Testis (tissue), 3 donors: Measurements from ENCODE around the gene LRFN2. TPM values are rescaled to one million over a fixed set of nuclear protein-coding genes. Genes with fewer than 3 reads are reported as not detected.

Source experiments
- DNase-seq: peaks from one replicate; pipeline ENCODE4 v3.0.0-alpha.2; 2019
- H3K27ac ChIP-seq, 2 donors: fragments of 200-600 bp; sonication (generic); one replicate each; pipeline ENCODE4 v1.5.1; 2019
- H3K27me3 ChIP-seq: fragments of 200-600 bp; sonication (generic); one replicate; pipeline ENCODE4 v1.5.1; 2019
- H3K36me3 ChIP-seq: fragments of 200-600 bp; sonication (generic); one replicate; pipeline ENCODE4 v1.5.1; 2017; ENCODE audit warnings: low read depth; ENCODE audit errors: missing control alignments
- H3K4me1 ChIP-seq: fragments of 200-600 bp; sonication (generic); one replicate; pipeline ENCODE4 v1.5.1; 2019
- H3K4me3 ChIP-seq, 2 donors: fragments of 200-600 bp; sonication (generic); one replicate each; pipeline ENCODE4 v1.5.1; 2017 to 2019
- H3K9me3 ChIP-seq: fragments of 200-600 bp; sonication (generic); one replicate; pipeline ENCODE4 v1.5.1; 2017
- POLR2A ChIP-seq: fragments of 450-650 bp; IDR thresholded peaks from one replicate; pipeline ENCODE4 v1.6.1; 2017; ENCODE audit warnings: antibody characterized with exemption, mild to moderate bottlenecking, moderate library complexity
- WGBS, 2 donors: methylation state at CpG; one replicate each; pipeline ENCODE4 v1.1.5; 2018; 5-methylcytosine and 5-hydroxymethylcytosine counted together
- intact Hi-C: fragments of 100-400 bp; cut with DNase I; formaldehyde crosslinking; loops from one replicate; pipeline ENCODE4 v1.15.1; 2023; ENCODE audit warnings: low total_unique reads
- polyA plus RNA-seq: library from polyadenylated mRNA; stranded (reverse); fragments of 350-450 nt; fragmentation: Illumina TruSeq; extraction: RNeasy Lipid Tissue Mini Kit (QIAGEN cat#74804); gene quantifications from one replicate; pipeline ENCODE4 v1.2.3, GENCODE V29; 2014; ENCODE audit warnings: low read depth, low replicate concordance; ENCODE audit not compliant: insufficient read depth
- total RNA-seq, 2 donors: library from RNA; depleted of rRNA; stranded (reverse); fragments of >200 nt; gene quantifications; one replicate each; pipeline ENCODE4 v1.2.3, GENCODE V29; 2016
- TF ChIP-seq, protein P1 (sequence below), 3 experiments: fragments of 450-650 bp in 2 of 3; fragments of 200-600 bp in 1 of 3; sonication (generic) in 1 of 3; IDR thresholded peaks; one replicate each; pipeline ENCODE4 v1.5.1; 2016 to 2019; ENCODE audit warnings: antibody characterized with exemption in 3 of 3, mild to moderate bottlenecking in 2 of 3, moderate library complexity in 1 of 3

LRFN2 gene
- total and polyA plus RNA-seq, 3 donors from 2014 or later = 1.1 to 3.3 (median 1.6) TPM

DNA sequence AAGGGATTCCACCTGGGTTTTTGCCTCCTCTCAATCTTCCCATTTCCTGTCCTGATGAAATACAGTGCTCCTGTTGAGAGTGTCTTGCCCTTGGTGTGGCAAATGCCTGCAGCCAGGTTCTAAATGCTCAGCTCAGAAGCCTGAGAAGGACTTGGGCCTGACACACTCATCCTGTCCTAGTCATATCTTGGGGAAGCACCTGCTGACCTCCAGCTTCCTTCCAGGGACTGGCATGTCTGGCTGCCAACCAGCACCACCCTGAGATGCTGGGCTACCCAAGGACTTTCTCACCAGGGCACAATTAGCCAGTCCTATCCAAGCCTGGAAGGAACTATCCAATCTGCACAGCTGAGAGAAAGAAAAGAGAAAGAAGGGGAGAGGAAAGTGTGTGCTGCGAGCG lies 43.4 kb downstream of the LRFN2 start:
- no peak for DNase-seq
- Histone ChIP-seq H3K27me3 (no peaks in the 10 kb centered on the region), H3K27ac (no peak overlapping the region), H3K36me3 (no peaks in the 10 kb centered on the region), H3K4me1 (no peaks in the 10 kb centered on the region), H3K4me3 (no peak overlapping the region), H3K9me3 (no peaks in the 10 kb centered on the region)
- 93 to 94% methylated on average over 2 of the region's 2 CpGs for WGBS, 2 donors
- intact Hi-C loops = no loop called here
- TF ChIP-seq, protein P1, sequence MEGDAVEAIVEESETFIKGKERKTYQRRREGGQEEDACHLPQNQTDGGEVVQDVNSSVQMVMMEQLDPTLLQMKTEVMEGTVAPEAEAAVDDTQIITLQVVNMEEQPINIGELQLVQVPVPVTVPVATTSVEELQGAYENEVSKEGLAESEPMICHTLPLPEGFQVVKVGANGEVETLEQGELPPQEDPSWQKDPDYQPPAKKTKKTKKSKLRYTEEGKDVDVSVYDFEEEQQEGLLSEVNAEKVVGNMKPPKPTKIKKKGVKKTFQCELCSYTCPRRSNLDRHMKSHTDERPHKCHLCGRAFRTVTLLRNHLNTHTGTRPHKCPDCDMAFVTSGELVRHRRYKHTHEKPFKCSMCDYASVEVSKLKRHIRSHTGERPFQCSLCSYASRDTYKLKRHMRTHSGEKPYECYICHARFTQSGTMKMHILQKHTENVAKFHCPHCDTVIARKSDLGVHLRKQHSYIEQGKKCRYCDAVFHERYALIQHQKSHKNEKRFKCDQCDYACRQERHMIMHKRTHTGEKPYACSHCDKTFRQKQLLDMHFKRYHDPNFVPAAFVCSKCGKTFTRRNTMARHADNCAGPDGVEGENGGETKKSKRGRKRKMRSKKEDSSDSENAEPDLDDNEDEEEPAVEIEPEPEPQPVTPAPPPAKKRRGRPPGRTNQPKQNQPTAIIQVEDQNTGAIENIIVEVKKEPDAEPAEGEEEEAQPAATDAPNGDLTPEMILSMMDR (IDR thresholded peaks at IDR 0.05) = no peak
- TF ChIP-seq POLR2A = no peak

DNA sequence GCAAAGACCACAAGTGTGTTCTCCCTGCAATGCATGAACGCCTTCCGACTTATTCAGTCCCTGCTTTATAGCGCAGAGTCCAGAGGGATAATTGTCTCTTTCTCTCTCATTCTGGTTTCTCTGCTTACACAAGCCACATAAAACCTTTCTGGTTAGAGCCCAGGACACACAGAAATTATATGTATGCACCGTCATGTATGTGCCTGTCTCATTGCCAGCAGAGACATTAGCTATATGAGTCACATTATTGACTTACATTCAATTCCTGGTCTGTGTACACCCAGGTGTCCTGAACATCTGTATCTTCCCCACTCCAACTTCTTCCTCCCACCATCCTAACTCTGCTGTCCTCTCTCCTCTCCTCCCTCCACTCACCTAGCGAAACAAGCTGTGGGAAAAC lies 44.0 kb downstream of the LRFN2 start:
- Histone ChIP-seq H3K4me1 (no peaks in the 10 kb centered on the region), H3K4me3 (no peak overlapping the region), H3K27me3 (no peaks in the 10 kb centered on the region), H3K36me3 (no peaks in the 10 kb centered on the region), H3K9me3 (no peaks in the 10 kb centered on the region), H3K27ac (no peak overlapping the region)
- DNase-seq = no peak
- TF ChIP-seq POLR2A = no peak
- TF ChIP-seq, protein P1 (IDR thresholded peaks at IDR 0.05) = no peak
- intact Hi-C loops = no loop called here
- WGBS, 2 donors = 71 to 77% methylated on average over 5 of the region's 5 CpGs

DNA sequence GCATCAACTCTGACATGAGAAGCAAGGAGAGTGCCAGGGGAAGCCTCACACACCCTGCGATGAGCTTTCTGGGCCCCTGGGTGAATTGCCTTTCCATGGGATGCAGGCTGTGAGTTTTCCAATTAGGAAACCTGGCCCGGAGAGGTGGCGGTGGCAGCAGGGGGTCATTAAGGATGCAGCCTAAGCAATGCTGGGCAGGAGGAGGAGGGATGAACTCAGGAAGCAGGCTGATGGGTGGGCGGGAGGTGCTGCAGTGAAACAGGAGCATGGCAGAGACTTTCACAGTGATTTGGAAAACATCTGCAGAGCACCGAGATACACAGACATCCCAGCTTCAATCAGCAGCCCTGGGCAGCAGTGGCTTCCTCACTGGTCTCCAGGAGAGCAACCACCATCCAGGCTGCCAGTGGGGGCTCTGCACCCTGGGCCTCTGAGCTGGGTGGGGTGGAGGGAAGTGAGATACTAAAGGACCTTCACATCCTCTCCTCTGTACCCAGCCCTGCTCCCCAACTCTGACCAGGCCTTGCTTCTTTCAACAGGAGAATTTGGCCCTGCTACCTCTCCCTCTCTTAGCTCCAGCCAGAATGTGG lies 44.9 kb downstream of the LRFN2 start:
- H3K36me3 ChIP-seq = no peaks in the 10 kb centered on the region
- WGBS, 2 donors = 84 to 87% methylated on average over 5 of the region's 5 CpGs
- no peaks in the 10 kb centered on the region for H3K9me3 ChIP-seq
- TF ChIP-seq, protein P1 (IDR thresholded peaks at IDR 0.05) = no peak
- no peak for TF ChIP-seq POLR2A
- no peaks in the 10 kb centered on the region for H3K27me3 ChIP-seq
- no peak overlapping the region for H3K27ac ChIP-seq
- H3K4me3 ChIP-seq = no peak overlapping the region
- no peaks in the 10 kb centered on the region for H3K4me1 ChIP-seq
- DNase-seq = no peak
- intact Hi-C loops = no loop called here

DNA sequence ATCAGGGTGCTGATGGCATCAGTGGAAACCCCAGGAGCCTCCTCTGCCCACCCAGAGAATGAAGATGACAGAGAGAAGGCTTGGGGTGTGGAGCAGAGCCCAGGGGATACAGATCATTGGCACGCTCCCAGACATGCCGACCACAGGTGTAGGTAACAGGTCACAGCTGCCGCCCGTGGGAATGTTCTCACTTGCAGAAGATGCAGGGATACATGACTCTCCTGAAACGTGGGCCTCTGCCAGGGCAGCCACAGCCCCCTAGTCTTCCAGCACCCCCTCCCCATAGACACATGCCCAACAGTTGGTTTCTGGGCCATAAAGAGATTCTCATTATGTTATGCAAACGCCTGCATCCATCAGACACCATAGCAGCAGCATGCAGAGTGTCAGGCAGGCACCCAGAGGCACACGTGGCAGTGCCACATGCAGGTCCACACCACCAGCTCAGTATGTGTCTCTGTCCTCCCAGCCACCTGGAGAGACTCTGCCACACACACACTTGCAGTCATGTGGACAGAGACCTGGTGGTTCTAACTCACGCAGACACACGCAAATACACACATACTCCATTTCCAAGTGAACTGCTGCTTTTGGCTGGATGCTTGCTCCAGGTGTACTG lies 45.5 kb downstream of the LRFN2 start:
- no peaks in the 10 kb centered on the region for H3K4me1 ChIP-seq
- H3K9me3 ChIP-seq = no peaks in the 10 kb centered on the region
- intact Hi-C loops = no loop called here
- TF ChIP-seq, protein P1 (IDR thresholded peaks at IDR 0.05) = no peak
- TF ChIP-seq POLR2A = no peak
- WGBS, 2 donors = 85 to 89% methylated on average over 8 of the region's 9 CpGs
- no peaks in the 10 kb centered on the region for H3K27me3 ChIP-seq
- no peak overlapping the region for H3K27ac ChIP-seq
- no peak overlapping the region for H3K4me3 ChIP-seq
- no peak for DNase-seq
- H3K36me3 ChIP-seq = no peaks in the 10 kb centered on the region

DNA sequence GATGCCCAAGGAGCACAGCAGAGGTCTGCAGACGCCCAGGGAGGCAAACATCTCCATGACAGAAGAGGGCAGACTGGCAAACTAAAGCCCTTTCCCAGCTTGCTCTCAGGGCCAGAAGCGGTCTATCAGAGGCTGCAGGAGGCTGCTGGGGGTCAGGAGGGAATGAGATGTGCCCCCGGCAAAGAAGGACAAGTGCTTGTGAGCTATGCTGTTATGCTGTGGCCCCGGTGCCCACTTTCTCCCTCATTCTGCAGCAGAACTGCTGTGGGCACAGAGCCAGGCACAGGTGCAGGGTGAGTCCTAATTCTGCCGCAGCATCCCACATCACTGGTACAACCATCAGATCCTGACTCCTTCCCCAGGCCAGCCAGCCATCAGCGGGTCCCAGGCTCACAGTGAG lies 46.4 kb downstream of the LRFN2 start:
- TF ChIP-seq, protein P1 (IDR thresholded peaks at IDR 0.05) = no peak
- TF ChIP-seq POLR2A = no peak
- H3K4me3 ChIP-seq = no peak overlapping the region
- H3K27me3 ChIP-seq = no peaks in the 10 kb centered on the region
- no peaks in the 10 kb centered on the region for H3K4me1 ChIP-seq
- no peak overlapping the region for H3K27ac ChIP-seq
- DNase-seq = no peak
- no peaks in the 10 kb centered on the region for H3K9me3 ChIP-seq
- H3K36me3 ChIP-seq = no peaks in the 10 kb centered on the region
- intact Hi-C loops = no loop called here
- WGBS, 2 donors = 93 to 96% methylated on average over 3 to 6 of the region's 6 CpGs
